ENCODE measurements around the gene VAPB.

- TF ChIP-seq POLR2A (IDR thresholded peaks at IDR 0.05) (no peak), CTCF (IDR thresholded peaks at IDR 0.05) (no peak)
Measured at GRCh38 chr20:58449681-58450221, 60.7 kb downstream of the VAPB start.

Measured in Peyer's patch (tissue), 4 donors.